SK-N-MC (cell line): ENCODE results near the gene HOXD9.

Source experiments
- EZH2 ChIP-seq: fragments of 200-600 bp; sonication (generic); IDR thresholded peaks from one replicate; pipeline ENCODE4 v1.6.1; 2017; ENCODE audit warnings: antibody characterized with exemption
- FOXP2 ChIP-seq: optimal IDR thresholded peaks from 2 replicates; pipeline ENCODE3; 2011; ENCODE audit warnings: mild to moderate bottlenecking, moderate library complexity; ENCODE audit not compliant: insufficient read depth; ENCODE audit errors: extremely low read length, control extremely low read depth

DNA sequence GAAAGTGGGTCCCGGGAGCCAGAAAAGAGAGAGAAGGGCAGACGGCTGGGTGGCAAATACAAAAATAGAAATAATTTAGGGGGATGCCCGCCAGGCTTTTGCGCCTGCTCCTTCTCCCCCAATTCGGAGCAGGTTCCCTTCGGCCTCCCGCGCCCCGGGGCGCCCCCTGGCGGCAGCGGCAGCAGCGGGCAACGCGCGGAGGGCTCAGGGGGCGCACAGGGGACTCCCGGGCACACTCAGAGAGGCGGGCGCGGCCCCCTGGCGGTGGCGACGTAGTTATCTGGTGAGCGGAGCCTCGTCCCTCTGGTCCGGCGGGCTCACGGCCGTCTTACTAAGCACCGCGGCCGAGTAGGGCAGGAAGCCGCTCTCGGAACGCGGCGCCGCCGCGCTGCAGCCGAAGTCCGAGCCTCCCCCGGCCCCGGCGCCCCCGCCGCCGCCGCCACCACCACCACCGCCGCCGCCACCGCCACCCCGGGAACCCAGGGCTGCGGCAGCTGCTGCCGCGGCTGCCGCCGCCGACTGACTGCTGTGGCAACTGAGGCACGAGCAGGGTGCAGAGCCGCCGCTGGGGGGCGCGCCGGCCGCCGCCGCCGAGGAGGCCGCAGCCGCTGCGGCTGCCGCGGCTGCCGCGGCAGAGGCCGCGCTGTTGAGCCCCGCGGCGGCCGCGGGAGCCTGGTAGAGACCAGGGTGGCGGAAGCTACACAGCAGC, 42.5 kb upstream of the HOXD9 start:
- TF ChIP-seq EZH2: no peak
- TF ChIP-seq FOXP2: no peak
